ENCODE measurements around the gene GHSR.

The GHSR gene

DNA sequence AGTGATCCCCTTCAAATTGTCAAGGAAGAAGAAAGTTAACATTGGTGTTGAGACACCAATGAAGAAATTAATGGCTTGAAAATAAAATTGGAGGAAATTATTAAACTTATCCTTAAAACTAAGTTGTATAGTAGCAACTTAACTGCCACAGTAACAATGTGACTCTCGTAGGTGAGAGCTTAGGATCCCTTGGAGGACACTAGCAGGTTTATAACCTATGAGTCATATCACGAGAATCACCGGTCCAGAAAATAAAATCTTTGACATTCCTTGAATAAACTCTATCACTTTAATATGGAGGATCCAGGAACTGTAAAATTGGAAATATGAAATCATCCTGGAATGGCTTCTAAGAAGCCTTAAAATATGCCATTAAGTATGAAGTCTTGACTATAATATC is 2.1 kb downstream of the GHSR start:
- no peaks in the 10 kb centered on the region for H3K36me3 ChIP-seq (ENCODE audit: control insufficient read depth in 1 of 2, insufficient read depth in 2 of 2, low read depth in 1 of 2, low read length in 2 of 2)

DNA sequence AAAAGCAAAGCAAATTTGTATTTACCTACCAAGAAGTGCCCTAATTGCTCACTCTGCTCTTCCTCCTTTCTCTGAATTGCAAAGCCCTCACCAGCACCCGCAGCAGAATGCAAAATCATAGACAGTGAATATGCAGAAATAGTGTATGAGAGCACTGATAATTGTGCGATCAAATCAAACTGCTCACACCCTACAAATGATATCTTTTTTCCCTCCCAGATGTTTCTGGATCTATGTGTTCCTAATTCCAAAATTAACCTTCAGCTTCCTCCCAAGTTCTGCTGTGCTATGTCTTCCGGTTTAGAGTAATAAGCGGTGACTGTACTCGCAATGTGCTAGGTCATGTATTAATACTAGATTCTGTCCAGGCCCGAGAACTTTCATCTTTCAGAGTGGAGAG is 3.4 kb downstream of the GHSR start:
- Histone ChIP-seq H2BK120ac (ENCODE audit: low read depth, low read length) (no peak overlapping the region), H2AK5ac (ENCODE audit: low read length, severe bottlenecking) (no peak overlapping the region), H4K91ac (ENCODE audit: low read length) (no peak overlapping the region), H3K4me3 (ENCODE audit: insufficient read depth in 1 of 2, low read depth in 1 of 2, low read length in 2 of 2) (no peak overlapping the region), H2AFZ (ENCODE audit: low read depth, low read length) (no peak overlapping the region), H3K4ac (ENCODE audit: low read depth in 1 of 2, low read length in 2 of 2) (no peak overlapping the region), H3K36me3 (ENCODE audit: control insufficient read depth in 1 of 2, insufficient read depth in 2 of 2, low read depth in 1 of 2, low read length in 2 of 2) (no peaks in the 10 kb centered on the region), H3K9ac (ENCODE audit: low read length) (no peak overlapping the region), H2BK12ac (ENCODE audit: low read length in 2 of 2) (no peak overlapping the region), H3K4me1 (ENCODE audit: control insufficient read depth, insufficient read depth, low read depth, low read length) (peaks cover 8% of the 10 kb centered on the region), H4K8ac (ENCODE audit: low read length) (no peak overlapping the region), H3K23ac (ENCODE audit: low read length in 2 of 2) (no peak overlapping the region), H3K4me2 (ENCODE audit: low read length, poor library complexity, severe bottlenecking) (no peak overlapping the region), H2BK5ac (ENCODE audit: low read depth, low read length, poor library complexity, severe bottlenecking) (no peak overlapping the region), H3K9me3 (ENCODE audit: control insufficient read depth, low read length) (no peaks in the 10 kb centered on the region), H3K14ac (ENCODE audit: low read length in 2 of 2) (no peak overlapping the region), H2BK15ac (ENCODE audit: low read depth, poor library complexity, severe bottlenecking) (no peak overlapping the region), H3K18ac (ENCODE audit: low read depth in 1 of 2, low read length in 2 of 2) (no peak overlapping the region), H3K79me1 (replicated peaks; ENCODE audit: low read length, poor library complexity, severe bottlenecking) (no peaks in the 10 kb centered on the region), H3K27ac (ENCODE audit: low read length, poor library complexity, severe bottlenecking) (no peak overlapping the region), H3K27me3 (ENCODE audit: control insufficient read depth in 1 of 2, insufficient read depth in 1 of 2, low read length in 2 of 2) (peaks cover 36 to 70% of the 10 kb centered on the region in 2 experiments)
- WGBS: 95% methylated on average over 6 of the region's 6 CpGs
- no peak for DNase-seq

More for the DNA sequence above, 2.1 kb downstream of the GHSR start:
- peaks cover 9% of the 10 kb centered on the region for H3K4me1 ChIP-seq (ENCODE audit: control insufficient read depth, insufficient read depth, low read depth, low read length)
- no peak overlapping the region for H2BK5ac ChIP-seq (ENCODE audit: low read depth, low read length, poor library complexity, severe bottlenecking)
- no peak overlapping the region for H2AK5ac ChIP-seq (ENCODE audit: low read length, severe bottlenecking)
- no peak overlapping the region for H3K14ac ChIP-seq (ENCODE audit: low read length in 2 of 2)
- H3K18ac ChIP-seq (ENCODE audit: low read depth in 1 of 2, low read length in 2 of 2): no peak overlapping the region
- H3K23ac ChIP-seq (ENCODE audit: low read length in 2 of 2): no peak overlapping the region
- H4K91ac ChIP-seq (ENCODE audit: low read length): no peak overlapping the region
- no peak overlapping the region for H3K4me3 ChIP-seq (ENCODE audit: insufficient read depth in 1 of 2, low read depth in 1 of 2, low read length in 2 of 2)
- H3K9ac ChIP-seq (ENCODE audit: low read length): no peak overlapping the region
- no peak overlapping the region for H3K4ac ChIP-seq (ENCODE audit: low read depth in 1 of 2, low read length in 2 of 2)
- H2AFZ ChIP-seq (ENCODE audit: low read depth, low read length): no peak overlapping the region
- H2BK12ac ChIP-seq (ENCODE audit: low read length in 2 of 2): no peak overlapping the region
- no peaks in the 10 kb centered on the region for H3K79me1 ChIP-seq (replicated peaks; ENCODE audit: low read length, poor library complexity, severe bottlenecking)
- H3K9me3 ChIP-seq (ENCODE audit: control insufficient read depth, low read length): no peaks in the 10 kb centered on the region
- DNase-seq: no peak
- H3K27ac ChIP-seq (ENCODE audit: low read length, poor library complexity, severe bottlenecking): no peak overlapping the region
- no peak overlapping the region for H2BK120ac ChIP-seq (ENCODE audit: low read depth, low read length)
- 80% methylated on average over 1 of the region's 3 CpGs for WGBS
- H2BK15ac ChIP-seq (ENCODE audit: low read depth, poor library complexity, severe bottlenecking): no peak overlapping the region
- H4K8ac ChIP-seq (ENCODE audit: low read length): no peak overlapping the region
- no peak overlapping the region for H3K4me2 ChIP-seq (ENCODE audit: low read length, poor library complexity, severe bottlenecking)
- peaks cover 42 to 75% of the 10 kb centered on the region in 2 experiments for H3K27me3 ChIP-seq (ENCODE audit: control insufficient read depth in 1 of 2, insufficient read depth in 1 of 2, low read length in 2 of 2)

DNA sequence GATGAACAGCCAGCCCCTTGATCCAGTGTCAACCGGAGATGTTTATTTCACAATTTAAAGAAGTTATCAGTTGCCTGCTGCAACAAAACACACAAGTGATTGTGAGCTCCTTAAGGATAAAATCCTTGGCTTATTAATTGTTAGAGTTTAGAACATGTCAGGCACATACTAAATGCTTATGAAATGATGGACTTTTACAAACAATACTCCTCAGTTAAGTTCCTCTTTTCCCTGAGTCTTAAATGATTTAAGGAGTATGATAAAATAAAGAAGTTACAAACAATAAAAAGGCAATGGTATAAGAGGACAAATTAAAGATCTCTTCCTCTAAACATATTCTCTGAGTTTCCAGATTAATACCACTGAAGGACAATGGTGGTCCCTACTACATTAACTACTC is 5.7 kb downstream of the GHSR start:
- Histone ChIP-seq H4K8ac (ENCODE audit: low read length) (no peak overlapping the region), H3K27ac (ENCODE audit: low read length, poor library complexity, severe bottlenecking) (no peak overlapping the region), H3K23ac (ENCODE audit: low read length in 2 of 2) (no peak overlapping the region), H2BK5ac (ENCODE audit: low read depth, low read length, poor library complexity, severe bottlenecking) (no peak overlapping the region), H3K18ac (ENCODE audit: low read depth in 1 of 2, low read length in 2 of 2) (no peak overlapping the region), H2AK5ac (ENCODE audit: low read length, severe bottlenecking) (no peak overlapping the region), H2BK12ac (ENCODE audit: low read length in 2 of 2) (no peak overlapping the region), H3K9ac (ENCODE audit: low read length) (no peak overlapping the region), H3K27me3 (ENCODE audit: control insufficient read depth in 1 of 2, insufficient read depth in 1 of 2, low read length in 2 of 2) (peaks cover 14 to 58% of the 10 kb centered on the region in 2 experiments), H3K4ac (ENCODE audit: low read depth in 1 of 2, low read length in 2 of 2) (no peak overlapping the region), H2AFZ (ENCODE audit: low read depth, low read length) (no peak overlapping the region), H4K91ac (ENCODE audit: low read length) (no peak overlapping the region), H3K4me1 (ENCODE audit: control insufficient read depth, insufficient read depth, low read depth, low read length) (peaks cover 3% of the 10 kb centered on the region), H3K4me3 (ENCODE audit: insufficient read depth in 1 of 2, low read depth in 1 of 2, low read length in 2 of 2) (no peak overlapping the region), H3K4me2 (ENCODE audit: low read length, poor library complexity, severe bottlenecking) (no peak overlapping the region), H2BK15ac (ENCODE audit: low read depth, poor library complexity, severe bottlenecking) (no peak overlapping the region), H3K36me3 (ENCODE audit: control insufficient read depth in 1 of 2, insufficient read depth in 2 of 2, low read depth in 1 of 2, low read length in 2 of 2) (no peaks in the 10 kb centered on the region), H3K14ac (ENCODE audit: low read length in 2 of 2) (no peak overlapping the region), H2BK120ac (ENCODE audit: low read depth, low read length) (no peak overlapping the region), H3K79me1 (replicated peaks; ENCODE audit: low read length, poor library complexity, severe bottlenecking) (no peaks in the 10 kb centered on the region), H3K9me3 (ENCODE audit: control insufficient read depth, low read length) (no peaks in the 10 kb centered on the region)
- no CpG with 5 or more reads among the region's 1 CpG for WGBS
- DNase-seq: no peak

DNA sequence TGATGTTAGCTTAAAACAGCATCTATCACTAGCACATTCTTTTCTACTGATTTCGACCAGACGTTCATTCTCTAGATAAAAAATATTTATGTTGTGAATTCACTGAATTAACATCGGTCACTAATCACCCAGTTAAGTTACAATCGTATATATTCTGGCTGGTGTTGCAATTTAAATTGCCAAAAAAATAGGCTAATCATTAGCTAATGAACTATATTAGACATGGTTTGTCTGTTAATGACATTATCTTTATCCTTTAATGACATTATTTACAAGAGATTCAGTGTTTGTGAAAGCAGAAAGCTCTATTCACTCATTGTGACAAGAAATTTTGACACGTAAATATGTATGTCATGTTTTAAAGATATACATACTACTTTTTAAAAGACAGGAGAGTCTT is 6.7 kb downstream of the GHSR start:
- Histone ChIP-seq H2BK12ac (ENCODE audit: low read length in 2 of 2) (no peak overlapping the region), H3K14ac (ENCODE audit: low read length in 2 of 2) (no peak overlapping the region), H3K9ac (ENCODE audit: low read length) (no peak overlapping the region), H3K18ac (ENCODE audit: low read depth in 1 of 2, low read length in 2 of 2) (no peak overlapping the region), H2AFZ (ENCODE audit: low read depth, low read length) (no peak overlapping the region), H2BK5ac (ENCODE audit: low read depth, low read length, poor library complexity, severe bottlenecking) (no peak overlapping the region), H4K91ac (ENCODE audit: low read length) (no peak overlapping the region), H3K27me3 (ENCODE audit: control insufficient read depth in 1 of 2, insufficient read depth in 1 of 2, low read length in 2 of 2) (peaks cover 12 to 48% of the 10 kb centered on the region in 2 experiments), H3K4me3 (ENCODE audit: insufficient read depth in 1 of 2, low read depth in 1 of 2, low read length in 2 of 2) (no peak overlapping the region), H3K23ac (ENCODE audit: low read length in 2 of 2) (no peak overlapping the region), H3K4ac (ENCODE audit: low read depth in 1 of 2, low read length in 2 of 2) (no peak overlapping the region), H3K79me1 (replicated peaks; ENCODE audit: low read length, poor library complexity, severe bottlenecking) (no peaks in the 10 kb centered on the region), H4K8ac (ENCODE audit: low read length) (no peak overlapping the region), H3K27ac (ENCODE audit: low read length, poor library complexity, severe bottlenecking) (no peak overlapping the region), H3K4me2 (ENCODE audit: low read length, poor library complexity, severe bottlenecking) (no peak overlapping the region), H2BK15ac (ENCODE audit: low read depth, poor library complexity, severe bottlenecking) (no peak overlapping the region), H2BK120ac (ENCODE audit: low read depth, low read length) (no peak overlapping the region), H2AK5ac (ENCODE audit: low read length, severe bottlenecking) (no peak overlapping the region), H3K4me1 (ENCODE audit: control insufficient read depth, insufficient read depth, low read depth, low read length) (peaks cover 3% of the 10 kb centered on the region), H3K36me3 (ENCODE audit: control insufficient read depth in 1 of 2, insufficient read depth in 2 of 2, low read depth in 1 of 2, low read length in 2 of 2) (no peaks in the 10 kb centered on the region), H3K9me3 (ENCODE audit: control insufficient read depth, low read length) (no peaks in the 10 kb centered on the region)
- WGBS: no CpG with 5 or more reads among the region's 5 CpGs
- DNase-seq: no peak
